Myocyte (in vitro differentiated cells): ENCODE results near the gene NDUFV1. TPM values are rescaled to one million over a fixed set of nuclear protein-coding genes. Genes with fewer than 3 reads are reported as not detected.
"Not testable (repeated sequence)": the region's sequence is repeated elsewhere in the genome, so short reads cannot be mapped to it uniquely, and the experiment has no call there.

Experiments
- DNase-seq: peaks from one replicate; pipeline ENCODE4 v3.0.0-alpha.2; 2012; ENCODE audit warnings: low read depth
- total RNA-seq: library from RNA; depleted of rRNA; stranded (reverse); fragments of >200 nt; gene quantifications from 2 replicates; pipeline ENCODE4 v1.2.3, GENCODE V29; 2014

NDUFV1 gene
- total RNA-seq, 1 donor from 2014 or later, result 214 TPM

- DNase-seq, result no peak
Observed at GRCh38 chr11:67611165-67611564, 4.4 kb downstream of the NDUFV1 start.

DNA sequence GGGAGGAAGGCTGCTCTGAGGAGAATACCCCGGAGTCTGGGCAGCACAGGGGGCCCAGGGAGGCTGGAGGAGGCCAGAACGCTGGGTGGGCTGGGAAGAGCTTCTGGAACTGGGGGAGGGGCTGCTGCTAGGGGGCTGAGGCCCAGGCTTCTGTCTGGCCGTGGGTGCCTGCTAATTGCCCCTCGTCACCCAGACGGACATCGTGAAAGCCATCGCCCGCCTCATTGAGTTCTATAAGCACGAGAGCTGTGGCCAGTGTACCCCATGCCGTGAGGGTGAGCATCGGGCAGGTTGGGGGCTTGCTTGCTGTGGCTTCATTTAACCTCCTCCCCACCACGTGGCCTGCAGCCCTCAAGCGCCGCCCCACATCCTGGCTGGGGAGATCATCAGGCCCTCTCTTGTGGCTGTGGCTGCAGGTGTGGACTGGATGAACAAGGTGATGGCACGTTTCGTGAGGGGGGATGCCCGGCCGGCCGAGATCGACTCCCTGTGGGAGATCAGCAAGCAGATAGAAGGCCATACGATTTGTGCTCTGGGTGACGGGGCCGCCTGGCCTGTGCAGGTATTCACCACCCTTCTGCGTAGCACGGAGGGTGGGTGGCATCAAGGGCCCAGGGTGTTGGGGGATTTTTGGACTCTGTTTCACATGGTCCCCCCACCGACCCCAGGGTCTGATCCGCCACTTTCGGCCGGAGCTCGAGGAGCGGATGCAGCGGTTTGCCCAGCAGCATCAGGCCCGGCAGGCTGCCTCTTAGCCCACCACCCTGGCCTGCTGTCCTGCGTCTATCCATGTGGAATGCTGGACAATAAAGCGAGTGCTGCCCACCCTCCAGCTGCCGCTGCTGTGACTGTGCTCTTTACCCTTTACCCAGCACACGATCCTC, 5.2 kb downstream of the NDUFV1 start:
- DNase-seq, result no peak

GRCh38 chr11:67612751-67613150, 6.0 kb downstream of the NDUFV1 start:
- no peak for DNase-seq

GRCh38 chr11:67613313-67613959, 6.7 kb downstream of the NDUFV1 start:
- DNase-seq, result no peak

GRCh38 chr11:67613960-67614715, 7.4 kb downstream of the NDUFV1 start:
- DNase-seq, result peak; percentile 64

- peak; percentile 22 for DNase-seq
Observed at GRCh38 chr11:67614730-67615714, 8.3 kb downstream of the NDUFV1 start.

DNA sequence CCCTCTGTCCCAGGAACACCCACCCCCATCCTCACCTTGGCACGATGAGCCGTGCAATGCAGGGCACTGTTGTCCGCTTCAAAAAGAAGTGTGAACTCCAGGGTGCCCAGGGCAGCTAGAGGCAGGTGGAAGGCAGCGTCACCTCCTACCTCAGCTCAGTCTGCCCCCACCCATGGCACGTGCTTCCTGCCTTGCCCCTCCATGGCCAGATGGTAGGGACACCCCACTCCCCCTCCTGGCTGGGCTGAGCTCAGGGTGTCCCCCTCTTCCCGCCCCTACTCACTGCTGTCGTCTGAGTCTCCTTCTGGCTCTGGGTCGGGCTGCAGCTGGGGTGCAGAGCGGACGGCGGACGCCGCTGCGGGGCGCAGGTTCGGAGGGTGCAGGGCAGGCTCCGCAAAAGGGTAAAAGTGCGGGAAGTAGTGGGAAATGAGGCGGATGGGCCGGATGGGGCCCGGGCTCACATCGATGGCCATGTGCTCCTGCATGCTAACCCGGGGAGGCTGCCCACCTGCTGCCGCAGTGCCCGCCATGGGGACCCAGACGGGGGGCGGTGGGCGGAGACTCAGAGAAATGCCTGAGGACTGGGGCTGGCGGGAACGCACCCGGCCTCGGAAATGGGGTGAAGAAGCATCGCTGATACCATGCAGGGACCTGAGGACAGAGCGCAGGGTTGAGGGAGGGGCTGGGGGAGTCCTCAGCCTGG, 9.1 kb downstream of the NDUFV1 start:
- DNase-seq, result no peak

- DNase-seq, result no peak
Observed at GRCh38 chr11:67616431-67617242, 9.9 kb downstream of the NDUFV1 start.

- peak; percentile 20 for DNase-seq
Observed at GRCh38 chr11:67617243-67617953, 10.7 kb downstream of the NDUFV1 start.

- DNase-seq, result not testable (repeated sequence)
Observed at GRCh38 chr11:67618901-67619659, 12.3 kb downstream of the NDUFV1 start.

- not testable (repeated sequence) for DNase-seq
Observed at GRCh38 chr11:67619683-67620618, 13.2 kb downstream of the NDUFV1 start.

DNA sequence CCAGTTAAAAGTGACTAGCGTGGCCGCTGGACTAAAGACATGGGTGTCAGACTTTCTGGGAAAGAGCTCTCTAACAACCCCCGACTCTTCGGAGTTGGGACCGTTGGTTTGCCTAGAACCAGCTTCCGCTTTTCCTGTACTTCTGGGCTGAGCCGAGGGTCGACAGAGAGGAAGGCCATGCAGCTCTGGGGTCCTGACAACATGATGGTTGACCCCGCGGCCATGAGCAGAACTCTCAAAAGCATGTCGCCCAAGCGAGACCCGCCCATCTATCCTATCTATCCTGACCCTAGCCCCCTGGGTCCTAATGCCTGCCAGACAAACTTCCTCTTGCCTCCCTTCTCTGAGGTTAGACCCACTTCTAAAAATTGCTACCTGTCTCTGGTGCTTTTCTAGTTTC, 13.9 kb downstream of the NDUFV1 start:
- not testable (repeated sequence) for DNase-seq

GRCh38 chr11:67621928-67622327, 15.2 kb downstream of the NDUFV1 start:
- DNase-seq, result not testable (repeated sequence)

GRCh38 chr11:67622905-67623304, 16.2 kb downstream of the NDUFV1 start:
- not testable (repeated sequence) for DNase-seq

GRCh38 chr11:67623795-67624194, 17.1 kb downstream of the NDUFV1 start:
- not testable (repeated sequence) for DNase-seq

GRCh38 chr11:67626131-67626833, 19.5 kb downstream of the NDUFV1 start:
- DNase-seq, result not testable (repeated sequence)
